RWPE1 (cell line): Measurements from ENCODE around the gene AKAP13.

Experiments
- CTCF ChIA-PET: fragments of 350-600 bp; sonication (Branson Sonifier 250); formaldehyde crosslinking; extraction: SDS; loops from one replicate; lab custom pipeline; 2021; lab: Yijun Ruan, JAX
- POLR2A ChIA-PET: fragments of 400-600 bp; formaldehyde crosslinking; extraction: SDS; loops from one replicate; lab custom pipeline; 2020; ENCODE audit warnings: antibody characterized with exemption; ENCODE audit not compliant: low non-redundant PET; lab: Yijun Ruan, JAX
- DNase-seq: peaks from one replicate; pipeline ENCODE4 v3.0.0; 2012; ENCODE audit warnings: low spot score
- H3K27ac ChIP-seq: fragments of 450-650 bp; 2 replicates; pipeline ENCODE4 v1.5.1; 2017
- CTCF ChIP-seq: fragments of 450-650 bp; conservative IDR thresholded peaks from 2 replicates; pipeline ENCODE4 v1.5.1; 2017; ENCODE audit warnings: low read depth, mild to moderate bottlenecking

The AKAP13 gene

GRCh38 chr15:85380217-85380811, at the start of gene AKAP13:
TSS of gene AKAP13 (plus strand) at chr15:85380603. CDS start at chr15:85485721, 105,118 bp downstream.
- DNase-seq = peak; percentile 99
- peak within 1 kb of the TSS; percentile 95 for H3K27ac ChIP-seq
- CTCF ChIA-PET = interaction anchor here (0.5 to 0.6 kb wide), 3 partner anchors 62 to 165 kb away, joined by 3 read pairs; no protein-coding TSS in a partner anchor
- POLR2A ChIA-PET = interaction anchor here (0.6 kb wide), 2 partner anchors 42 to 49 kb away, joined by 3 to 4 read pairs; no protein-coding TSS in a partner anchor
- no peak for TF ChIP-seq CTCF

- H3K27ac ChIP-seq = peak overlapping the region; percentile 84
Measured at GRCh38 chr15:85330901-85331588, 49.4 kb upstream of the AKAP13 start.

GRCh38 chr15:85331655-85332285, 48.6 kb upstream of the AKAP13 start:
- POLR2A ChIA-PET = interaction anchor here (1.0 kb wide), 1 partner anchor 62 kb away, joined by 3 read pairs; no protein-coding TSS in a partner anchor
- no peak for DNase-seq
- H3K27ac ChIP-seq = peak overlapping the region; percentile 84
- CTCF ChIA-PET = interaction anchor here (0.5 to 2.8 kb wide), 25 partner anchors 8 to 255 kb away, joined by 3 to 21 read pairs (median 4); no protein-coding TSS in a partner anchor
- TF ChIP-seq CTCF = no peak

More at GRCh38 chr15:85330901-85331588, 49.4 kb upstream of the AKAP13 start:
- CTCF ChIA-PET = interaction anchor here (0.5 to 2.8 kb wide), 28 partner anchors 9 to 710 kb away, joined by 3 to 21 read pairs (median 4); no protein-coding TSS in a partner anchor
- POLR2A ChIA-PET = interaction anchor here (1.0 kb wide), 2 partner anchors 49 to 63 kb away, joined by 3 read pairs; partner anchors contain the start of gene AKAP13
- DNase-seq = peak; percentile 83
- peak; percentile 98 for TF ChIP-seq CTCF

GRCh38 chr15:85333132-85333831, 47.1 kb upstream of the AKAP13 start:
- no peak for DNase-seq
- H3K27ac ChIP-seq = no peak overlapping the region
- ChIA-PET CTCF (interaction anchor here (1.6 kb wide), 1 partner anchor 80 kb away, joined by 3 read pairs; no protein-coding TSS in a partner anchor), POLR2A (no interaction called here)
- no peak for TF ChIP-seq CTCF

DNA sequence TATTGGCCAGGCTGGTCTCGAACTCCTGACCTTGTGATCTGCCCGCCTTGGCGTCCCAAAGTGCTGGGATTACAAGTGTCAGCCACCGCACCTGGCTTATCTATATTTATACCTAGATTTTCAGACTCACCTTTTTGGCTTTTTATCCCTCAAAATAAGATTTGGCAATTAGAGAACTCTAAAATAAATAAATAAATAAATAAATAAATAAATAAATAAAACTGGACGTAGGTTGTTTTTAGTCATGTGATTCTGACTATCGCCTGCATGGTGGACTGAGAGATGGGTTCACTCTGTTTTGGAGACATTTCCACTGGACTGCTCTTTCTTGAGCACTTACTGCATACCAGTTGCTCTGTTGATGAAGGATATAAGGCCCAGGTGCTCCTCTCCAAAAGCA, 46.2 kb upstream of the AKAP13 start:
- no peak overlapping the region for H3K27ac ChIP-seq
- ChIA-PET CTCF (no interaction called here), POLR2A (no interaction called here)
- no peak for TF ChIP-seq CTCF
- no peak for DNase-seq
